B cell (primary cell): ENCODE results near the gene CDC42SE1. TPM values are rescaled to one million over a fixed set of nuclear protein-coding genes. Genes with fewer than 3 reads are reported as not detected.

Experiments
- ATAC-seq: fragments of 200-7000 bp; cut with Tn5 transposase; one replicate; pipeline ENCODE4 v1.10.0; 2021; ENCODE audit warnings: low read depth, mild to moderate bottlenecking, moderate number of reproducible peaks, moderate library complexity
- CTCF ChIA-PET: fragments of 350-600 bp; sonication (Branson Sonifier 250); formaldehyde crosslinking; loops from one replicate; lab custom pipeline; 2021; ENCODE audit warnings: antibody characterized with exemption, inconsistent platforms; lab: Charles Lee
- POLR2A ChIA-PET: fragments of 350-600 bp; sonication (Branson Sonifier 250); formaldehyde crosslinking; loops from one replicate; lab custom pipeline; 2021; ENCODE audit warnings: antibody characterized with exemption; lab: Charles Lee
- DNase-seq: peaks from one replicate; pipeline ENCODE4 v3.0.0; 2013
- H2AFZ ChIP-seq: 2 replicates; pipeline ENCODE4 v1.6.1; 2012; ENCODE audit warnings: mild to moderate bottlenecking, low read depth, low read length; ENCODE audit not compliant: insufficient read depth, poor library complexity, severe bottlenecking
- H3K27ac ChIP-seq, 2 donors: 1 replicate in 1 of 2; 2 replicates in 1 of 2; pipeline ENCODE4 v1.5.1; 2012 to 2013; ENCODE audit warnings: low read length in 2 of 2, mild to moderate bottlenecking in 2 of 2, moderate library complexity in 1 of 2
- H3K27me3 ChIP-seq, 4 experiments: fragments of 200-600 bp in 1 of 4; sonication (generic) in 1 of 4; replicated peaks in 1 of 4; 1 replicate in 2 of 4; 2 replicates in 2 of 4; pipeline versions ENCODE4 v1.6.1 to v1.7.0; 2013 to 2016; ENCODE audit warnings: low read length in 3 of 4, mild to moderate bottlenecking in 2 of 4, mixed read lengths in 1 of 4, moderate library complexity in 1 of 4; ENCODE audit not compliant: insufficient read depth in 4 of 4, control insufficient read depth in 3 of 4; ENCODE audit errors: control extremely low read depth in 1 of 4
- H3K36me3 ChIP-seq, 2 experiments: replicated peaks in 1 of 2; 1 replicate in 1 of 2; 2 replicates in 1 of 2; pipeline versions ENCODE4 v1.6.1 to v1.7.1; 2013; ENCODE audit warnings: low read length in 1 of 2; ENCODE audit not compliant: insufficient read depth in 2 of 2, control insufficient read depth in 1 of 2; ENCODE audit errors: control extremely low read depth in 1 of 2, extremely low read depth in 1 of 2
- H3K4me1 ChIP-seq, 2 donors: fragments of 200-600 bp in 1 of 2; sonication (generic) in 1 of 2; 1 replicate in 1 of 2; 2 replicates in 1 of 2; pipeline versions ENCODE4 v1.5.1 to v1.6.1; 2013 to 2017; ENCODE audit warnings: low read length in 2 of 2; ENCODE audit not compliant: control insufficient read depth in 2 of 2, insufficient read depth in 2 of 2
- H3K4me2 ChIP-seq: replicated peaks from 2 replicates; pipeline ENCODE3; 2012; ENCODE audit warnings: mild to moderate bottlenecking, low read depth, low read length; ENCODE audit not compliant: poor library complexity, severe bottlenecking
- H3K4me3 ChIP-seq, 5 experiments: fragments of 200-600 bp in 1 of 5; sonication (generic) in 1 of 5; 1 replicate in 3 of 5; 2 replicates in 2 of 5; pipeline versions ENCODE4 v1.5.1 to v1.7.0; 2011 to 2016; ENCODE audit warnings: low read length in 4 of 5, mild to moderate bottlenecking in 4 of 5, low read depth in 2 of 5, control low read depth in 1 of 5, moderate library complexity in 1 of 5; ENCODE audit not compliant: insufficient read depth in 1 of 5; ENCODE audit errors: control extremely low read depth in 1 of 5, extremely low read depth in 1 of 5
- H3K79me2 ChIP-seq: fragments of 200-600 bp; sonication (generic); one replicate; pipeline ENCODE4 v1.6.0; 2016; ENCODE audit warnings: low read length; ENCODE audit not compliant: control insufficient read depth, insufficient read depth
- H3K9ac ChIP-seq: fragments of 200-600 bp; sonication (generic); 2 replicates; pipeline ENCODE4 v1.6.1; 2017; ENCODE audit warnings: mild to moderate bottlenecking, low read length, moderate library complexity
- H3K9me3 ChIP-seq, 3 donors: one replicate each; pipeline versions ENCODE4 v1.6.1 to v1.7.1; 2013; ENCODE audit warnings: low read length in 2 of 3; ENCODE audit not compliant: control insufficient read depth in 2 of 3, insufficient read depth in 1 of 3; ENCODE audit errors: control extremely low read depth in 1 of 3
- H4K20me1 ChIP-seq: 2 replicates; pipeline ENCODE4 v1.6.0; 2012; ENCODE audit warnings: mild to moderate bottlenecking, low read length; ENCODE audit not compliant: insufficient read depth, control insufficient read depth, poor library complexity, severe bottlenecking
- H3K27ac Mint-ChIP-seq: one replicate; pipeline ENCODE4 v1.8.0; 2021; ENCODE audit warnings: mixed read lengths
- H3K27me3 Mint-ChIP-seq: one replicate; pipeline ENCODE4 v1.8.0; 2021; ENCODE audit warnings: mixed read lengths
- H3K4me1 Mint-ChIP-seq: one replicate; pipeline ENCODE4 v1.8.0; 2021; ENCODE audit warnings: mixed read lengths
- H3K4me3 Mint-ChIP-seq: one replicate; pipeline ENCODE4 v1.8.0; 2021; ENCODE audit warnings: mixed read lengths
- H3K9me3 Mint-ChIP-seq: one replicate; pipeline ENCODE4 v1.8.0; 2022; ENCODE audit warnings: mixed read lengths; ENCODE audit not compliant: insufficient read depth
- EZH2 ChIP-seq: IDR thresholded peaks from 2 replicates; pipeline ENCODE4 v1.6.1; 2012; ENCODE audit warnings: borderline replicate concordance, low read depth, mild to moderate bottlenecking, moderate library complexity, low read length; ENCODE audit not compliant: insufficient read depth, poor library complexity, severe bottlenecking
- WGBS: methylation state at CpG from one replicate; pipeline ENCODE4 v1.1.5; 2013; ENCODE audit warnings: missing lambda C conversion rate; ENCODE audit not compliant: insufficient coverage; 5-methylcytosine and 5-hydroxymethylcytosine counted together
- intact Hi-C: fragments of 100-400 bp; cut with micrococcal nuclease; formaldehyde crosslinking; loops from one replicate; pipeline ENCODE4 v1.10.0; 2022
- polyA plus RNA-seq: library from polyadenylated mRNA; depleted of rRNA; stranded (reverse); fragments of >200 nt; gene quantifications from 2 replicates; pipeline ENCODE4 v1.2.3, GENCODE V29; 2012
- total RNA-seq, 2 donors: library from RNA; stranded (reverse); fragments of 120-200 nt in 1 of 2; gene quantifications; 1 replicate in 1 of 2; 2 replicates in 1 of 2; pipeline versions ENCODE4 v1.2.3 to v1.2.4, GENCODE V29; 2013 to 2022
- TF ChIP-seq, protein P1 (sequence below): fragments of 200-600 bp; IDR thresholded peaks from one replicate; pipeline ENCODE4 v1.8.0; 2022; ENCODE audit warnings: antibody characterized with exemption, mild to moderate bottlenecking

CDC42SE1 gene
- total and polyA plus RNA-seq, 2 donors (not counting 1 experiment from before 2014, with no cell fraction given): 238 to 366 TPM

DNA sequence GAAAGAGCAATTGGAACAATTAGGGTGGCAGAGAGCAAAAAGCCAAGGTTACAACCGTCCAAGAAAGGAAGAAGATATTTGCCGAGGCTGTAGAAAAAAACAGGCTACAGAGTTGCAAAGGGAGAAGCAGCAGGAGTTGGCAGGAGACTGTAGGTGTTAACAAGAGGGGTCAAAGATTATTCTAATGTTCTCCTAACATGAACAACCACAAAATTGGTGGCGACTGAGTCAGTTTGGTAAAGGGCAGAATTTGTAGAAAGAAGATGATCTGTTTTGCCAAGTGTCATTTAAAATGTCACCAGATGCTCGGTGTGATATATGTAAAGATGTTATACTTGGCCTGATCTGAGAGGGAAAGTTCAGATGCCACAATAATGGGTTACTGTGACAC lies 51.6 kb downstream of the CDC42SE1 start:
- no peaks in the 10 kb centered on the region for H3K9me3 ChIP-seq
- WGBS: 59% methylated on average over 2 of the region's 4 CpGs
- peak overlapping the region; percentile 98 for H3K9ac ChIP-seq
- peak overlapping the region; percentile 82 to 95 for H3K27ac ChIP-seq
- Mint-ChIP-seq H3K4me1 (peaks cover 71% of the 10 kb centered on the region), H3K4me3 (peak overlapping the region; percentile 90), H3K9me3 (no peaks in the 10 kb centered on the region), H3K27me3 (no peaks in the 10 kb centered on the region), H3K27ac (peak overlapping the region; percentile 94)
- peak overlapping the region; percentile 97 for H3K4me2 ChIP-seq
- TF ChIP-seq EZH2: no peak
- TF ChIP-seq, protein P1, sequence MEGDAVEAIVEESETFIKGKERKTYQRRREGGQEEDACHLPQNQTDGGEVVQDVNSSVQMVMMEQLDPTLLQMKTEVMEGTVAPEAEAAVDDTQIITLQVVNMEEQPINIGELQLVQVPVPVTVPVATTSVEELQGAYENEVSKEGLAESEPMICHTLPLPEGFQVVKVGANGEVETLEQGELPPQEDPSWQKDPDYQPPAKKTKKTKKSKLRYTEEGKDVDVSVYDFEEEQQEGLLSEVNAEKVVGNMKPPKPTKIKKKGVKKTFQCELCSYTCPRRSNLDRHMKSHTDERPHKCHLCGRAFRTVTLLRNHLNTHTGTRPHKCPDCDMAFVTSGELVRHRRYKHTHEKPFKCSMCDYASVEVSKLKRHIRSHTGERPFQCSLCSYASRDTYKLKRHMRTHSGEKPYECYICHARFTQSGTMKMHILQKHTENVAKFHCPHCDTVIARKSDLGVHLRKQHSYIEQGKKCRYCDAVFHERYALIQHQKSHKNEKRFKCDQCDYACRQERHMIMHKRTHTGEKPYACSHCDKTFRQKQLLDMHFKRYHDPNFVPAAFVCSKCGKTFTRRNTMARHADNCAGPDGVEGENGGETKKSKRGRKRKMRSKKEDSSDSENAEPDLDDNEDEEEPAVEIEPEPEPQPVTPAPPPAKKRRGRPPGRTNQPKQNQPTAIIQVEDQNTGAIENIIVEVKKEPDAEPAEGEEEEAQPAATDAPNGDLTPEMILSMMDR: no peak
- no peaks in the 10 kb centered on the region for H4K20me1 ChIP-seq
- H3K79me2 ChIP-seq: peaks cover 61% of the 10 kb centered on the region
- ATAC-seq (no peak), DNase-seq (no peak)
- ChIA-PET CTCF (interaction anchor here (2.4 to 4.0 kb wide), 2 partner anchors 11 to 63 kb away, joined by 8 to 63 read pairs; partner anchors contain the start of gene GABPB2), POLR2A (interaction anchor here (0.7 kb wide), 2 partner anchors 62 to 160 kb away, joined by 3 to 5 read pairs; no protein-coding TSS in a partner anchor)
- no peaks in the 10 kb centered on the region for H3K27me3 ChIP-seq
- peak overlapping the region; percentile 74 to 98 (median 85) for H3K4me3 ChIP-seq
- intact Hi-C loops: loop anchor here (1.0 to 5.0 kb wide), 8 partner anchors 12 to 772 kb away; partner anchors contain the start of genes ANP32E, CDC42SE1, GABPB2 and LYSMD1
- H3K36me3 ChIP-seq: peaks cover under 1 to 3% of the 10 kb centered on the region in 2 experiments
- H3K4me1 ChIP-seq: peaks cover 44 to 59% of the 10 kb centered on the region in 2 donors
- peak overlapping the region; percentile 99 for H2AFZ ChIP-seq

DNA sequence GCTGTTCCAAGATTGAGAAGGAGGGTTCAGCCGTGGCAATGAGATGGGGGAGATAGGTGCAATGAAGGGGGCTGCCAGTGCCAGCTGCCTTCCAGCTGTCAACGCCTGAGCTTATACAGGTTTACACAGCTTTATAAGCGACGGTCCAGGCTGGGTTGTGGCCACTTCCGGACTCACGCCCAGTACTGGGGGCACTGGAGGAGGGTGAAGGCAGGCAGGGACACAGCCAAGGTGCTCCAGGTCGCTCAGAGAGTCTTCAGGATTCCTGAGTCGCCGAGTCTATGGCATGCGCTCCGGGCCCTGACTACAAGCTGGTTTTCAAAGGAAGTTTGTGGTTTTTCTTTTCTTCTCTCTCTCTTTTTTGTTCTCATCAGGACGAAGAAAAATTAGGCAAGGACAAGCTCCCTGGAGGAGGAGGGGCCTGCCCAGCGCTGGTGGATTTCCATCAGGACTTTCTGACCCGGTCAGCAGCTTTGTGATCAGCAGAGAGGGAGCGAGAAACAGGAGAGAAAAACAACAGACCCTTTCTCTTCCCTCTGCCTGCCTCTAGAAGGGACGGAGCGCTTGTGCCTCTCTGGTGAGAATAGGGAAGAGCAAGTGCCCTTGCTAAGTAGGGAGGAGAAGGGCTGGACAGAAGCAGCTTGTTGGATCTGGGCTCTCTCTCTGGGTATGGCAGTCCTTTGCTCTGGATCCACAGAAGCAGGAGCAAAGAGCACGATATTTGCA lies 52.9 kb downstream of the CDC42SE1 start, which contains the start of gene MINDY1:
MINDY1 (minus strand) TSS at position 576 of the 726 bp plus-strand sequence. CDS start 4,285 bp downstream, outside the sequence.
- Histone ChIP-seq H4K20me1 (no peaks in the 10 kb centered on the region), H3K9ac (peak within 1 kb of the TSS; percentile 98), H3K9me3 (no peaks in the 10 kb centered on the region), H3K27ac (peak within 1 kb of the TSS; percentile 82 to 95), H3K79me2 (peaks cover 49% of the 10 kb centered on the region), H3K36me3 (peaks cover 0 to under 1% of the 10 kb centered on the region in 2 experiments), H3K4me2 (peak within 1 kb of the TSS; percentile 97), H3K27me3 (no peaks in the 10 kb centered on the region), H2AFZ (peak within 1 kb of the TSS; percentile 99), H3K4me3 (peak within 1 kb of the TSS; percentile 74 to 98 (median 91)), H3K4me1 (peaks cover 45 to 63% of the 10 kb centered on the region in 2 donors)
- CTCF ChIA-PET: interaction anchor here (0.6 to 4.0 kb wide), 19 partner anchors 10 to 443 kb away, joined by 3 to 63 read pairs (median 4); partner anchors contain the start of genes ANXA9, CERS2, ENSA and GABPB2
- intact Hi-C loops: loop anchor here (1.0 to 5.0 kb wide), 2 partner anchors 27 to 444 kb away; no protein-coding TSS in a partner anchor
- Mint-ChIP-seq H3K27me3 (no peaks in the 10 kb centered on the region), H3K4me1 (peaks cover 74% of the 10 kb centered on the region), H3K9me3 (no peaks in the 10 kb centered on the region), H3K27ac (peak within 1 kb of the TSS; percentile 94), H3K4me3 (peak within 1 kb of the TSS; percentile 90)
- whole genome bisulfite sequencing: 0% methylated on average over 10 of the region's 18 CpGs
- peak; percentile 44 for ATAC-seq
- no peak for TF ChIP-seq EZH2
- TF ChIP-seq, protein P1: peak; percentile 6
- POLR2A ChIA-PET: interaction anchor here (0.5 to 1.4 kb wide), 8 partner anchors 9 to 345 kb away, joined by 3 to 5 read pairs (median 3); partner anchors contain the start of genes C1orf56, CDC42SE1 and CERS2
- peak; percentile 68 for DNase-seq
